T-helper 2 cell treated with Interferon-gamma antibody and Interleukin-4, amounts not matched to agents 5 μg/mL and 100 μg/mL, for 36 hours (primary cell): Measurements from ENCODE around the gene TBL2.
"Not testable (repeated sequence)": the region's sequence is repeated elsewhere in the genome, so short reads cannot be mapped to it uniquely, and the experiment has no call there.

Source experiments
- DNase-seq: peaks from one replicate; pipeline ENCODE4 v3.0.0; 2021; ENCODE audit warnings: low spot score
- H3K27ac Mint-ChIP-seq: one replicate; pipeline ENCODE4 v1.8.0; 2021; ENCODE audit warnings: mild to moderate bottlenecking, mixed read lengths
- H3K27me3 Mint-ChIP-seq: one replicate; pipeline ENCODE4 v1.8.0; 2021; ENCODE audit warnings: low read depth, mixed read lengths
- H3K36me3 Mint-ChIP-seq: one replicate; pipeline ENCODE4 v1.8.0; 2021; ENCODE audit warnings: low read depth, mixed read lengths
- H3K4me1 Mint-ChIP-seq: one replicate; pipeline ENCODE4 v1.8.0; 2021; ENCODE audit warnings: low read depth, mixed read lengths
- H3K4me3 Mint-ChIP-seq: one replicate; pipeline ENCODE4 v1.8.0; 2022; ENCODE audit warnings: mild to moderate bottlenecking, moderate library complexity, mixed read lengths
- H3K9me3 Mint-ChIP-seq: one replicate; pipeline ENCODE4 v1.8.0; 2021; ENCODE audit warnings: mixed read lengths

The TBL2 gene

GRCh38 chr7:73578342-73579128, at the start of gene TBL2:
TBL2 (minus strand) TSS chr7:73578579; CDS start chr7:73578549, 30 bp downstream.
- Mint-ChIP-seq H3K36me3 (peaks cover 16% of the 10 kb centered on the region), H3K4me3 (peak within 1 kb of the TSS; percentile 98), H3K27ac (peak within 1 kb of the TSS; percentile 98), H3K27me3 (peaks cover 2% of the 10 kb centered on the region), H3K9me3 (no peaks in the 10 kb centered on the region), H3K4me1 (peaks cover 22% of the 10 kb centered on the region)
- peak; percentile 98 for DNase-seq

- peaks cover 60% of the 10 kb centered on the region for H3K27me3 Mint-ChIP-seq
- no peak for DNase-seq
- peaks cover 2% of the 10 kb centered on the region for H3K4me1 Mint-ChIP-seq
- H3K9me3 Mint-ChIP-seq = no peaks in the 10 kb centered on the region
- H3K4me3 Mint-ChIP-seq = no peak overlapping the region
- no peak overlapping the region for H3K27ac Mint-ChIP-seq
- no peaks in the 10 kb centered on the region for H3K36me3 Mint-ChIP-seq
These were observed 48.4 kb upstream of the TBL2 start for GRCh38 chr7:73626814-73627213.

DNA sequence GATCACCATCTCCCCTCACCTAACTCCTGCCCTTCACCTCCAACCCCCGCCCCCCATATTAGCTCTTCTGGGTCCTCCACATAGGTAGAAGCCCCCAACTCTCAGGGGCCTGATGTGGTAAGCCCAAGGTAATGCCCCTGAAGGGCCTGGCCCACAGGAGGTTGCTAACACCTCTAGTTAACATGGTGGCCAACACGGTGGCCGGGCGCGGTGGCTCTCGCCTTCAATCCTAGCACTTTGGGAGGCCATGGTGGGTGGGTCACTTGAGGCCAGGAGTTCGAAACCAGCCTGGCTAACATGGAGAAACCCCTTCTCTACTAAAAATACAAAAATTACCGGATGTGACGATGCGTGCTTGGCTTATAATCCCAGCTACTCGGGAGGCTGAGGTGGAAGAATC, 46.9 kb upstream of the TBL2 start:
- H3K36me3 Mint-ChIP-seq = no peaks in the 10 kb centered on the region
- no peak overlapping the region for H3K4me3 Mint-ChIP-seq
- no peaks in the 10 kb centered on the region for H3K9me3 Mint-ChIP-seq
- H3K4me1 Mint-ChIP-seq = peaks cover 2% of the 10 kb centered on the region
- no peak for DNase-seq
- no peak overlapping the region for H3K27ac Mint-ChIP-seq
- H3K27me3 Mint-ChIP-seq = peaks cover 61% of the 10 kb centered on the region

GRCh38 chr7:73624669-73625001, 46.3 kb upstream of the TBL2 start:
- Mint-ChIP-seq H3K4me3 (no peak overlapping the region), H3K27me3 (peaks cover 61% of the 10 kb centered on the region)

GRCh38 chr7:73623798-73624668, 45.7 kb upstream of the TBL2 start, which contains the start of gene MLXIPL:
MLXIPL (minus strand) TSS chr7:73624522; CDS start chr7:73624492, 30 bp downstream.
- peaks cover 59% of the 10 kb centered on the region for H3K27me3 Mint-ChIP-seq

More at GRCh38 chr7:73624669-73625001, 46.3 kb upstream of the TBL2 start:
- no peaks in the 10 kb centered on the region for H3K9me3 Mint-ChIP-seq
- DNase-seq = no peak
- H3K27ac Mint-ChIP-seq = no peak overlapping the region
- H3K4me1 Mint-ChIP-seq = peaks cover 2% of the 10 kb centered on the region
- H3K36me3 Mint-ChIP-seq = no peaks in the 10 kb centered on the region

GRCh38 chr7:73622909-73623797, 44.8 kb upstream of the TBL2 start:
- no peak overlapping the region for H3K27ac Mint-ChIP-seq
- H3K36me3 Mint-ChIP-seq = no peaks in the 10 kb centered on the region
- no peaks in the 10 kb centered on the region for H3K9me3 Mint-ChIP-seq
- no peak for DNase-seq
- peaks cover 2% of the 10 kb centered on the region for H3K4me1 Mint-ChIP-seq
- H3K27me3 Mint-ChIP-seq = peaks cover 54% of the 10 kb centered on the region
- H3K4me3 Mint-ChIP-seq = peak overlapping the region; percentile 12

More at GRCh38 chr7:73623798-73624668, 45.7 kb upstream of the TBL2 start, which contains the start of gene MLXIPL:
- DNase-seq = peak; percentile 52
- H3K36me3 Mint-ChIP-seq = no peaks in the 10 kb centered on the region
- H3K4me1 Mint-ChIP-seq = peaks cover 2% of the 10 kb centered on the region
- H3K9me3 Mint-ChIP-seq = no peaks in the 10 kb centered on the region
- no peak within 1 kb of the TSS for H3K27ac Mint-ChIP-seq
- peak within 1 kb of the TSS; percentile 12 for H3K4me3 Mint-ChIP-seq

- Mint-ChIP-seq H3K4me1 (peaks cover 2% of the 10 kb centered on the region), H3K9me3 (no peaks in the 10 kb centered on the region), H3K27me3 (peaks cover 49% of the 10 kb centered on the region), H3K4me3 (no peak overlapping the region), H3K36me3 (no peaks in the 10 kb centered on the region), H3K27ac (no peak overlapping the region)
- no peak for DNase-seq
These were observed 44.1 kb upstream of the TBL2 start for GRCh38 chr7:73622527-73622908.

DNA sequence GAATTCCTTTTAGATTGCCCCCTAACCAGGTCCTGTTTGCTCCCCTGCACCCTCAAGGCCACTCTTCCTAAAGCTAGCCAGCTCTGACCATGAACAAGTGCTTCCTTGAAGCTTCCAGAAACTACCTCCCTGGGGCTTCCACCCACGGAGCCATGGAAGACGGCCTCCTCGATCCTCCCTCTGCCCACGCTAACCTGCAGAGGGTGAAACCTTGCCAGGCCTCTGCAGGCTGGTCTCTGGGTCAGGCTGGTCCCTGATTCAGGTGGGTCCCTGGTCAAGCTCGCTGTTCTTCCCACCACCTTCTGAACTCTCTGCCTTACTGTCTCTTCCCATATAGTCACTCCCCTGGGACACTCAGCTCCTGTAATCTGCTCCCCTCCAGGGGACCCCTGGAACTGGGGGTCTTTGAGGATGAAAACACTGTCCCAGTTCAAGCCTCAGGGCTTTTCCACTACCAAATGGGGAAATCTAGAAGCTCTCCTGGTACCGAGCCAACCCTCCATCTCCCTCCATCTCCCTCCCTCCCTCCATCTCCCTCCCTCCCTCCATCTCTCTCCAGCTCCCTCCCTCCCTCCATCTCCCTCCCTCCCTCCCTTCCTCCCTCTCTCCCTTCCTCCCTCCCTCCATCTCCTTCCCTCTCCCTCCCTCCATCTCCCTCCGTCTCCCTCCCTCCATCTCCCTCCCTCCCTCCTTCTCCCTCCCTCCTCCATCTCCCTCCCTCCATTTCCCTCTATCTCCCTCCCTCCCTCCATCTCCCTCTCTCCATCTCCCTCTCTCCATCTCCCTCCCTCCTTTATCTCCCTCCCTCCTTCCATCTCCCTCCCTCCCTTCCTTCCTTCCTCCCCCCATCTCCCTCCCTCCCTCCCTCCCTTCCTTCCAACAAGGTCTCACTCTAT, 43.0 kb upstream of the TBL2 start:
- H3K9me3 Mint-ChIP-seq = no peaks in the 10 kb centered on the region
- no peak overlapping the region for H3K4me3 Mint-ChIP-seq
- no peak overlapping the region for H3K27ac Mint-ChIP-seq
- peaks cover 2% of the 10 kb centered on the region for H3K4me1 Mint-ChIP-seq
- H3K36me3 Mint-ChIP-seq = no peaks in the 10 kb centered on the region
- H3K27me3 Mint-ChIP-seq = peaks cover 41% of the 10 kb centered on the region
- no peak for DNase-seq

GRCh38 chr7:73619394-73619793, 41.0 kb upstream of the TBL2 start:
- not testable (repeated sequence) for DNase-seq, H3K9me3 Mint-ChIP-seq, H3K27ac Mint-ChIP-seq, H3K36me3 Mint-ChIP-seq, H3K4me3 Mint-ChIP-seq, H3K4me1 Mint-ChIP-seq
- peaks cover 29% of the 10 kb centered on the region for H3K27me3 Mint-ChIP-seq

DNA sequence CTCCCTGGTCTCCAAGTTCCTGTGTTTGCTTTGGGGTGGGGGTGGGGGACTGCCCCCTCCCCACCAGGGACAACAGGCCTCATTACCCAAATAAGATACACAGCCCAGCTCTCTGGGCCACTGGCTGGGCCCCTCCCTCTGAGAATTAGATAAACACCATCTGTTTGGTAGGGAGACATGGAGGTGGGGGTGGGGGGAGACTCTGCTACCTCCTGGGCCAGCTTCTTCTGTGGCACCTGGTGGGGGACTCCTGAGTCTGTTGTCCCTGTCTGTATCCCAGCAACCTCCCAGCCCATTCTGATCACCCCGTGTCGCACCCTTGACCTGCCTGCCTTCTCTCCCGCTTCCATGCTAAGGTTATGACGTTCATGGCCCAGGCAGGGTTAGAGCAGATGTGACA, 40.2 kb upstream of the TBL2 start:
- peaks cover 2% of the 10 kb centered on the region for H3K4me1 Mint-ChIP-seq
- peaks cover 32% of the 10 kb centered on the region for H3K27me3 Mint-ChIP-seq
- H3K36me3 Mint-ChIP-seq = no peaks in the 10 kb centered on the region
- H3K27ac Mint-ChIP-seq = no peak overlapping the region
- no peak overlapping the region for H3K4me3 Mint-ChIP-seq
- DNase-seq = no peak
- no peaks in the 10 kb centered on the region for H3K9me3 Mint-ChIP-seq

- H3K36me3 Mint-ChIP-seq, H3K27ac Mint-ChIP-seq, H3K9me3 Mint-ChIP-seq, DNase-seq, H3K4me1 Mint-ChIP-seq, H3K4me3 Mint-ChIP-seq: not testable (repeated sequence)
- peaks cover 30% of the 10 kb centered on the region for H3K27me3 Mint-ChIP-seq
These were observed 39.1 kb upstream of the TBL2 start for GRCh38 chr7:73617520-73617919.

DNA sequence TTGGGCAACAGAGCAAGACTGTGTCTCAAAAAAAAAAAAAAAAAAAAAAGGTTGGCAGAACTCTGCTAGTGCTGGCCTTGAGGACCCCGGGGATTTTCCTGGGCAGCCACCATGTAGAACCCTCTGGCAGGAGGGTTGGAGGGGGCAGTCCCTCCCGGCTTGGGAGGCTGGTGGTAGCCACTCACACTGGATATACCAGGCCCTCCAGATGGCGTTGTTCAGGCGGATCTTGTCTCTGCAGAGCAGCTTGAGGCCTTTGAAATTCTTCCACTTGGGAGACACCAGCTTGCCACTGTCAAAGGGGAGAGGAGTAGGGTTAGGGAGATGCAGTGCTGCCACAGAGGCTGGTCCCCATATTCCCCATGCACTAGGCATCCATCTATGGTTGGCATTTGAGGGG, 37.5 kb upstream of the TBL2 start:
- Mint-ChIP-seq H3K4me3 (no peak overlapping the region), H3K27me3 (peaks cover 24% of the 10 kb centered on the region), H3K36me3 (no peaks in the 10 kb centered on the region), H3K9me3 (no peaks in the 10 kb centered on the region), H3K4me1 (no peaks in the 10 kb centered on the region), H3K27ac (no peak overlapping the region)
- no peak for DNase-seq

GRCh38 chr7:73614937-73615336, 36.6 kb upstream of the TBL2 start:
- not testable (repeated sequence) for DNase-seq, H3K4me3 Mint-ChIP-seq, H3K4me1 Mint-ChIP-seq, H3K27ac Mint-ChIP-seq, H3K9me3 Mint-ChIP-seq, H3K36me3 Mint-ChIP-seq
- peaks cover 24% of the 10 kb centered on the region for H3K27me3 Mint-ChIP-seq
